Astrocyte (in vitro differentiated cells and primary cell): Measurements from ENCODE around the gene STARD4. TPM values are rescaled to one million over a fixed set of nuclear protein-coding genes. Genes with fewer than 3 reads are reported as not detected.
A peak's percentile ranks its signal among the peaks of the same experiment; 100 is the strongest.

Experiments
- DNase-seq: peaks from one replicate; pipeline ENCODE4 v3.0.0-alpha.2; 2010; ENCODE audit warnings: low read depth
- FAIRE-seq: peaks from 2 replicates; lab custom pipeline; 2011; peaks lifted over from hg19 to GRCh38; lab: Jason Lieb, UNC
- H2AFZ ChIP-seq: 2 replicates; pipeline ENCODE4 v1.6.0; 2012; ENCODE audit warnings: low read depth, low read length, inconsistent platforms
- H3K27ac ChIP-seq: 2 replicates; pipeline ENCODE4 v1.5.1; 2011; ENCODE audit warnings: low read depth, low read length, inconsistent platforms
- H3K27me3 ChIP-seq: 2 replicates; pipeline ENCODE4 v1.6.0; 2011; ENCODE audit warnings: low read length, inconsistent platforms; ENCODE audit not compliant: insufficient read depth
- H3K36me3 ChIP-seq: 2 replicates; pipeline ENCODE4 v1.5.1; 2011; ENCODE audit warnings: low read length, inconsistent platforms; ENCODE audit not compliant: insufficient read depth
- H3K4me1 ChIP-seq: 2 replicates; pipeline ENCODE4 v1.5.1; 2011; ENCODE audit warnings: low read length, inconsistent platforms; ENCODE audit not compliant: insufficient read depth
- H3K4me2 ChIP-seq: 2 replicates; pipeline ENCODE4 v1.6.0; 2012; ENCODE audit warnings: low read length, inconsistent platforms
- H3K4me3 ChIP-seq: 2 replicates; pipeline ENCODE4 v1.5.1; 2011; ENCODE audit warnings: low read depth, mild to moderate bottlenecking, low read length, inconsistent platforms; ENCODE audit not compliant: insufficient read depth
- H3K79me2 ChIP-seq: 2 replicates; pipeline ENCODE4 v1.6.0; 2012; ENCODE audit warnings: mild to moderate bottlenecking, low read length, inconsistent platforms; ENCODE audit not compliant: insufficient read depth
- H3K9ac ChIP-seq: 2 replicates; pipeline ENCODE4 v1.6.0; 2012; ENCODE audit warnings: mild to moderate bottlenecking, low read length, inconsistent platforms
- H3K9me3 ChIP-seq: 2 replicates; pipeline ENCODE4 v1.5.1; 2012; ENCODE audit warnings: low read depth, mild to moderate bottlenecking, low read length, inconsistent platforms; ENCODE audit not compliant: insufficient read depth
- H4K20me1 ChIP-seq: 2 replicates; pipeline ENCODE4 v1.6.0; 2012; ENCODE audit warnings: low read length, inconsistent platforms; ENCODE audit not compliant: insufficient read depth
- H3K27ac Mint-ChIP-seq: one replicate; pipeline ENCODE4 v1.8.0; 2021; ENCODE audit warnings: mild to moderate bottlenecking, mixed read lengths; ENCODE audit not compliant: unreplicated experiment
- H3K27me3 Mint-ChIP-seq: one replicate; pipeline ENCODE4 v1.8.0; 2021; ENCODE audit warnings: low read depth, mixed read lengths; ENCODE audit not compliant: unreplicated experiment
- H3K36me3 Mint-ChIP-seq: one replicate; pipeline ENCODE4 v1.8.0; 2021; ENCODE audit warnings: low read depth, mixed read lengths; ENCODE audit not compliant: unreplicated experiment
- H3K4me1 Mint-ChIP-seq: one replicate; pipeline ENCODE4 v1.8.0; 2021; ENCODE audit warnings: low read depth, mixed read lengths; ENCODE audit not compliant: unreplicated experiment
- H3K4me3 Mint-ChIP-seq: one replicate; pipeline ENCODE4 v1.8.0; 2021; ENCODE audit warnings: mild to moderate bottlenecking, moderate library complexity, mixed read lengths; ENCODE audit not compliant: unreplicated experiment
- H3K9me3 Mint-ChIP-seq: one replicate; pipeline ENCODE4 v1.8.0; 2021; ENCODE audit warnings: mild to moderate bottlenecking, mixed read lengths; ENCODE audit not compliant: unreplicated experiment
- CTCF ChIP-seq: IDR thresholded peaks from 2 replicates; pipeline ENCODE4 v1.5.1; 2011; ENCODE audit warnings: low read depth, mild to moderate bottlenecking, inconsistent platforms, low read length, moderate library complexity; ENCODE audit not compliant: insufficient read depth
- EZH2 ChIP-seq: IDR thresholded peaks from 2 replicates; pipeline ENCODE4 v1.6.1; 2012; ENCODE audit warnings: mild to moderate bottlenecking, low read length, inconsistent platforms; ENCODE audit not compliant: insufficient read depth
- total RNA-seq: library from RNA; stranded (reverse); gene quantifications from 2 replicates; pipeline ENCODE4 v1.2.1, GENCODE V29; 2021

Gene STARD4
- total RNA-seq, 1 donor from 2014 or later = 84.9 TPM

- no peaks in the 10 kb centered on the region for H3K9me3 ChIP-seq
- H3K79me2 ChIP-seq = no peaks in the 10 kb centered on the region
- DNase-seq = peak; percentile 8
- H4K20me1 ChIP-seq = no peaks in the 10 kb centered on the region
- FAIRE-seq = no peak
- Mint-ChIP-seq H3K4me1 (peaks cover 4% of the 10 kb centered on the region), H3K27ac (no peak overlapping the region), H3K27me3 (no peaks in the 10 kb centered on the region), H3K36me3 (no peaks in the 10 kb centered on the region), H3K9me3 (no peaks in the 10 kb centered on the region), H3K4me3 (no peak overlapping the region)
- H3K9ac ChIP-seq = no peak overlapping the region
- no peak overlapping the region for H3K4me2 ChIP-seq
- H3K4me1 ChIP-seq = no peaks in the 10 kb centered on the region
- no peaks in the 10 kb centered on the region for H3K27me3 ChIP-seq
- no peaks in the 10 kb centered on the region for H3K36me3 ChIP-seq
- no peak overlapping the region for H3K27ac ChIP-seq
- no peak overlapping the region for H2AFZ ChIP-seq
- H3K4me3 ChIP-seq = no peak overlapping the region
- TF ChIP-seq CTCF (no peak), EZH2 (no peak)
Measured at GRCh38 chr5:111447099-111447498, 65.2 kb downstream of the STARD4 start.

Other genes with a start within 250 kb of the STARD4 start
- gene NREP, start 244.7 kb upstream of the STARD4 start, total RNA-seq = 185 and 188 TPM in 2 replicates